Activated CD4-positive, alpha-beta T cell treated with anti-CD3 and anti-CD28 coated beads for 36 hours (primary cell): ENCODE data around the gene EIF2B1. TPM values are rescaled to one million over a fixed set of nuclear protein-coding genes. Genes with fewer than 3 reads are reported as not detected.
A peak's percentile ranks its signal among the peaks of the same experiment; 100 is the strongest.
"Not testable (repeated sequence)": the region's sequence is repeated elsewhere in the genome, so short reads cannot be mapped to it uniquely, and the experiment has no call there.

ENCODE experiments used
- ATAC-seq: fragments of 200-7000 bp; cut with Tn5 transposase; one replicate; pipeline ENCODE4 v1.10.0; 2021; ENCODE audit warnings: mild to moderate bottlenecking, moderate library complexity
- CTCF ChIA-PET: fragments of 350-600 bp; sonication (Branson Sonifier 250); formaldehyde crosslinking; loops from one replicate; lab custom pipeline; 2021; ENCODE audit warnings: antibody characterized with exemption; lab: Charles Lee
- POLR2A ChIA-PET: fragments of 350-600 bp; sonication (Branson Sonifier 250); formaldehyde crosslinking; loops from one replicate; lab custom pipeline; 2021; ENCODE audit warnings: antibody characterized with exemption, inconsistent platforms; lab: Charles Lee
- DNase-seq: peaks from one replicate; pipeline ENCODE4 v3.0.0-alpha.2; 2020
- H3K27ac Mint-ChIP-seq: one replicate; pipeline ENCODE4 v1.8.0; 2021; ENCODE audit warnings: mixed read lengths
- H3K27me3 Mint-ChIP-seq: one replicate; pipeline ENCODE4 v1.8.0; 2021; ENCODE audit warnings: mixed read lengths
- H3K36me3 Mint-ChIP-seq: one replicate; pipeline ENCODE4 v1.8.0; 2021; ENCODE audit warnings: low read depth, mixed read lengths
- H3K4me1 Mint-ChIP-seq: one replicate; pipeline ENCODE4 v1.8.0; 2021; ENCODE audit warnings: mixed read lengths
- H3K4me3 Mint-ChIP-seq: one replicate; pipeline ENCODE4 v1.8.0; 2021; ENCODE audit warnings: mild to moderate bottlenecking, moderate library complexity, mixed read lengths
- H3K9me3 Mint-ChIP-seq: one replicate; pipeline ENCODE4 v1.8.0; 2021; ENCODE audit warnings: low read depth, mixed read lengths
- intact Hi-C, 2 experiments: fragments of 100-400 bp; cut with DNase I in 1 of 2; cut with micrococcal nuclease in 1 of 2; formaldehyde crosslinking; loops; one replicate each; pipeline versions ENCODE4 v1.14.2 to v1.15.1; 2022 to 2024; cut with DNase I, micrococcal nuclease
- total RNA-seq, 2 experiments: library from RNA; stranded (reverse); gene quantifications; one replicate each; pipeline ENCODE4 v1.2.3, GENCODE V29; 2021

Gene EIF2B1
- total RNA-seq, 2 experiments from 2014 or later: 52.7 to 61.0 TPM

GRCh38 chr12:123617144-123617543 is 16.3 kb downstream of the EIF2B1 start:
- Mint-ChIP-seq H3K9me3 (no peaks in the 10 kb centered on the region), H3K4me1 (peaks cover 12% of the 10 kb centered on the region), H3K4me3 (no peak overlapping the region), H3K27me3 (no peaks in the 10 kb centered on the region), H3K27ac (no peak overlapping the region), H3K36me3 (peaks cover 73% of the 10 kb centered on the region)
- no peak for ATAC-seq
- intact Hi-C loops: no loop called here
- ChIA-PET POLR2A (interaction anchor here (0.7 kb wide), 1 partner anchor 376 kb away, joined by 5 read pairs; no protein-coding TSS in a partner anchor), CTCF (interaction anchor here (0.7 kb wide), 1 partner anchor 468 kb away, joined by 3 read pairs; no protein-coding TSS in a partner anchor)
- no peak for DNase-seq

DNA sequence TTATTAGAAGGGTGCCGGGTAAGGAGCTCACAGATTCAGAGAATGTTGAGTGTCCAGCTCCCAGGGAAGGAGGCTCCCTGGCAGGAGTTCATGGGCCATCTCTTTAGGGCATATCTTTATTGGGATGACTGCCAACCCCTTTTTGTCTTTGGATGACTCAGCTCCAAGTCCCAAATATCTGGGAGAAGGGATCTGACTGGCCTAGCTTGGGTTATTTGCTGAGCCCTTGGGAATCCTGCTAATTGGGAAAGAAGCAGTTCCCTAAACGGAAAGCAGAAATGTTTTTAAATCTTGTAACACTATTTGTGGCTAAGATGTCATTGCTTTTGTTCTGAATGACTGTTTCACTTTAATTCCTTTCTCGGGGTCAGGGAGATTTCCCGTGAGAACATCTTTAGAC is 19.0 kb downstream of the EIF2B1 start:
- POLR2A ChIA-PET: no interaction called here
- H3K4me3 Mint-ChIP-seq: no peak overlapping the region
- CTCF ChIA-PET: interaction anchor here (0.6 kb wide), 1 partner anchor 391 kb away, joined by 4 read pairs; no protein-coding TSS in a partner anchor

DNA sequence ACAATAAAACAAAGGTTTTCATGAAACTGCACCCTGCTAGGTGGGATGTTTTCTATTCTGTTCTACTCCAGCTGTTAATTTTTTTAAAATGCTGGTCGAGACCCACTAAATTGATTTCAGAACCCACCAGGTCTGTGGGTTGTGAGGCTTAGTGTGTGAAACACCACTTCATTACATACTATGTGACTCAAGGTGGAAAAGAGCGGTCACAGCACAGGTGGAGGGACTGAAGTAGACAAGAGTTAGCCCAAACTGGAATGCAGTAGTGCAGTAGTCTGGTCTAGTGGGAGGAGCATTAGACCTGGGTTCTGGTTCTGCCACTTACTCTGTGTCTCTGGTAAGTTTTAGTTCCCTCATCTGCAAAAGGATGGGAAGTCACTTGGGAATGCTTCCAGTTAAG is 19.4 kb downstream of the EIF2B1 start:
- Mint-ChIP-seq H3K9me3 (no peaks in the 10 kb centered on the region), H3K36me3 (peaks cover 72% of the 10 kb centered on the region), H3K4me1 (peaks cover 2% of the 10 kb centered on the region), H3K4me3 (no peak overlapping the region), H3K27ac (no peak overlapping the region), H3K27me3 (no peaks in the 10 kb centered on the region)
- CTCF ChIA-PET: interaction anchor here (0.6 kb wide), 1 partner anchor 391 kb away, joined by 4 read pairs; no protein-coding TSS in a partner anchor
- DNase-seq: peak; percentile 30
- intact Hi-C loops: no loop called here
- POLR2A ChIA-PET: no interaction called here
- peak; percentile 40 for ATAC-seq

More for the DNA sequence above, 19.0 kb downstream of the EIF2B1 start:
- H3K27me3 Mint-ChIP-seq: no peaks in the 10 kb centered on the region
- H3K4me1 Mint-ChIP-seq: peaks cover 2% of the 10 kb centered on the region
- DNase-seq (no peak), ATAC-seq (no peak)
- H3K36me3 Mint-ChIP-seq: peaks cover 71% of the 10 kb centered on the region
- H3K27ac Mint-ChIP-seq: no peak overlapping the region
- H3K9me3 Mint-ChIP-seq: no peaks in the 10 kb centered on the region
- intact Hi-C loops: no loop called here

GRCh38 chr12:123608182-123608581 is 25.3 kb downstream of the EIF2B1 start:
- POLR2A ChIA-PET: no interaction called here
- intact Hi-C loops: no loop called here
- Mint-ChIP-seq H3K27ac (no peak overlapping the region), H3K4me1 (peaks cover 23% of the 10 kb centered on the region), H3K4me3 (no peak overlapping the region), H3K27me3 (no peaks in the 10 kb centered on the region), H3K9me3 (no peaks in the 10 kb centered on the region), H3K36me3 (peaks cover 68% of the 10 kb centered on the region)
- CTCF ChIA-PET: no interaction called here
- DNase-seq (no peak), ATAC-seq (no peak)

- Mint-ChIP-seq H3K27me3 (no peaks in the 10 kb centered on the region), H3K27ac (no peak overlapping the region), H3K4me1 (peaks cover 27% of the 10 kb centered on the region), H3K9me3 (no peaks in the 10 kb centered on the region), H3K4me3 (no peak overlapping the region), H3K36me3 (peaks cover 70% of the 10 kb centered on the region)
- ChIA-PET POLR2A (no interaction called here), CTCF (no interaction called here)
- no peak for DNase-seq
- intact Hi-C loops: no loop called here
- ATAC-seq: no peak
These were observed 25.7 kb downstream of the EIF2B1 start for GRCh38 chr12:123607756-123608155.

DNA sequence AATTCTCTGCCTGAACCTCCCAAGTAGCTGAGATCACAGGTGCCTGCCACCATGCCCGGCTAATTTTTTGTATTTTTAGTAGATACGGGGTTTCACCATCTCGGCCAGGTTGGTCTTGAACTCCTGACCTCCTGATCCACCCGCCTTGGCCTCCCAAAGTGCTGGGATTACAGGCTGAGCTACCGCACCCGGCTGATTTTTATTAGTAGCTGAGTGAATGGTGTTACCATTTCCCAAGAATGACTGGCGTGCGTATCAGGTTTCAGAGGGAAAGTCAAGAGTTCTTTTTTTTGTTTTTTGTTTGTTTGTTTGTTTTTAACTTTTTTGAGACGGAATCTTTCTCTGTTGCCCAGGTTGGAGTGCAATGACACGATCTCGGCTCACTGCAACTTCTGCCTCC is 30.0 kb downstream of the EIF2B1 start:
- not testable (repeated sequence) for DNase-seq, H3K9me3 Mint-ChIP-seq, H3K27me3 Mint-ChIP-seq, ATAC-seq
- peak overlapping the region; percentile 85 for H3K4me3 Mint-ChIP-seq
- H3K4me1 Mint-ChIP-seq: peaks cover 41% of the 10 kb centered on the region
- peaks cover 50% of the 10 kb centered on the region for H3K36me3 Mint-ChIP-seq
- ChIA-PET POLR2A (interaction anchor here (0.7 kb wide), 1 partner anchor 162 kb away, joined by 3 read pairs; no protein-coding TSS in a partner anchor), CTCF (interaction anchor here (0.6 to 1.9 kb wide), 4 partner anchors 23 to 323 kb away, joined by 3 to 8 read pairs (median 4); no protein-coding TSS in a partner anchor)
- peak overlapping the region; percentile 35 for H3K27ac Mint-ChIP-seq
- intact Hi-C loops: loop anchor here (2.0 to 5.0 kb wide), 3 partner anchors 67 to 371 kb away; partner anchors contain the start of genes ATP6V0A2 (in 1 of the 2), MPHOSPH9 (in 1 of the 2), MTRFR (in 1 of the 2) and TCTN2 (in 1 of the 2)

DNA sequence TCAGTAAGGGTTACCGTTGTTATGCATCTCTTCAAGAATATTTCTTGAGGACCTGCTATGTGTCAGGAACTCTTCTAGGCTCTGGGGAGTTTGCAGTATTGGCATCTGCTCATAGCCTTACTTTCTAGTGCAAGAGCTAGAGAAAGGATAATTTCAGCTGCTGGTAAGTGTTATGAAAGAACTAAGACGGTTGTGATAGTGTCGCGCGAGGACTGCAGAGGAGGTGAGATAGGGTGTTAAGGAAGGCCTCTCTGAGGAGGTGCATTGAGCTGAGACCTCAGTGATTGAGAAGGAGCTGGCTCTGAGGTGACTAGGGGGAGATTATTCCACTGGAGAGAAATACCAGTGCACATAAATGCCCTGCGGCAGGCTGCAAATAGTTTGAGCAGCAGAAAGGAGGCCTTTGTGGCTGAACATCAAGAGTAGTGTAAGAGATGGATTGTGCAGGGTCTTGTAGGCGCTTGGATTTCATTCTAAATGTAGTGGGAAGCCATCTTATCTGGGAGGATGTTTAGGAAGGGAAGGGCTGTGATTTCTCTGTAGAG is 30.8 kb downstream of the EIF2B1 start:
- Mint-ChIP-seq H3K27ac (peak overlapping the region; percentile 85), H3K36me3 (peaks cover 45% of the 10 kb centered on the region), H3K27me3 (no peaks in the 10 kb centered on the region), H3K9me3 (no peaks in the 10 kb centered on the region), H3K4me3 (peak overlapping the region; percentile 85), H3K4me1 (peaks cover 41% of the 10 kb centered on the region)
- ChIA-PET POLR2A (interaction anchor here (0.7 to 1.7 kb wide), 3 partner anchors 20 to 370 kb away, joined by 3 to 4 read pairs (median 3); partner anchors contain the start of genes MPHOSPH9 and MTRFR), CTCF (interaction anchor here (0.6 to 1.6 kb wide), 6 partner anchors 14 to 250 kb away, joined by 3 to 6 read pairs (median 3); partner anchors contain the start of gene TMED2)
- peak; percentile 16 for ATAC-seq
- peak; percentile 40 for DNase-seq
- intact Hi-C loops: loop anchor here (1.0 to 5.0 kb wide), 10 partner anchors 18 to 370 kb away; partner anchors contain the start of genes ATP6V0A2 (in 2 of the 2), EIF2B1 (in 2 of the 2), GTF2H3 (in 2 of the 2) and TMED2 (in 2 of the 2)

DNA sequence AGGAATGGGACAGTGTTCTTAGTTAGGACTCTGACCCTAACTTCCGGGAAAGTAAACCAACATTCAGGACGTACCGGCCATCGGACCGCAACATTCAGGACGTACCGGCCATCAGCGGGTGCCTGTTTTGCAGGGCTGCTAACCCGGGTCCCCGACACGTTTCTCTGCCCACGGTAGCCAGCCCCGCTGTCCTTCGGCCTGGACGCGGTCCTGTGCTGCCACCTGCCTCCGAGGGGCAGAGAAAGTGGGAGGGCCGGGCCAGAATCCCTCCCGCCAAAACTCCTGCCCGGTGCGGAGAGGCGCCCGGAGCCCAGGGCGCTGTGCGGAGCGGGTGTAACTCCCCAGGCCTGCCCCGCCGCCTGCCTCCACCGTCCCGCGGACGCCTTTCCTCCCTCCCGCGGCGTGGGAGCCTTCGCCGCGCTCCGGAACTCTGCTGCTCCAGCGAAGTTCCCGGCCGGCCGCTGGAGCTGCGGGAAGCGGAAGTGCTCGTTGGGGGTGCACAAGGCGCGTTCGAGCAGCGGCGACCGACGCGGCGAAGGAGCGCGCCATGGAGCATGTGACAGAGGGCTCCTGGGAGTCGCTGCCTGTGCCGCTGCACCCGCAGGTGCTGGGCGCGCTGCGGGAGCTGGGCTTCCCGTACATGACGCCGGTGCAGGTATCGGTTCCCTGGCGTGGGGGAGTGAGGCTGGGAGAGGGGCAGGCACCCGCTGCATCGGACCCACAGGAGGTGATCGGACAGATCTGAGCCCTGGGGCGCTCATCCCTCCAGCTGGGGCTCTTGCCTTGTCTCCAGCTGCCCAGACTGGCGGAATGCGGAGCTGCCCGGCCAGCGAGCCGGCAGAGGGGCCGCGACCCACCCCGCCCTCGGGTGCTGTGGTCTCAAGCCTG is 31.6 kb downstream of the EIF2B1 start, which contains the start of gene DDX55:
Gene DDX55 (plus strand): TSS at position 498 of the 888 bp plus-strand sequence. CDS start 50 bp downstream, at position 548.
- Mint-ChIP-seq H3K4me3 (peak within 1 kb of the TSS; percentile 85), H3K9me3 (no peaks in the 10 kb centered on the region), H3K27me3 (no peaks in the 10 kb centered on the region), H3K36me3 (peaks cover 43% of the 10 kb centered on the region), H3K4me1 (peaks cover 36% of the 10 kb centered on the region), H3K27ac (peak within 1 kb of the TSS; percentile 92)
- POLR2A ChIA-PET: interaction anchor here (0.7 to 1.7 kb wide), 3 partner anchors 19 to 626 kb away, joined by 3 to 7 read pairs (median 4); partner anchors contain the start of genes MPHOSPH9, MTRFR and OGFOD2
- intact Hi-C loops: loop anchor here (1.0 to 5.0 kb wide), 11 partner anchors 18 to 628 kb away; partner anchors contain the start of genes ATP6V0A2 (in 2 of the 2), EIF2B1 (in 2 of the 2), GTF2H3 (in 2 of the 2) and TMED2 (in 2 of the 2)
- peak; percentile 93 for DNase-seq
- CTCF ChIA-PET: interaction anchor here (0.6 to 1.6 kb wide), 6 partner anchors 14 to 249 kb away, joined by 3 to 4 read pairs (median 3); partner anchors contain the start of genes SNRNP35 and TMED2
- peak; percentile 95 for ATAC-seq

DNA sequence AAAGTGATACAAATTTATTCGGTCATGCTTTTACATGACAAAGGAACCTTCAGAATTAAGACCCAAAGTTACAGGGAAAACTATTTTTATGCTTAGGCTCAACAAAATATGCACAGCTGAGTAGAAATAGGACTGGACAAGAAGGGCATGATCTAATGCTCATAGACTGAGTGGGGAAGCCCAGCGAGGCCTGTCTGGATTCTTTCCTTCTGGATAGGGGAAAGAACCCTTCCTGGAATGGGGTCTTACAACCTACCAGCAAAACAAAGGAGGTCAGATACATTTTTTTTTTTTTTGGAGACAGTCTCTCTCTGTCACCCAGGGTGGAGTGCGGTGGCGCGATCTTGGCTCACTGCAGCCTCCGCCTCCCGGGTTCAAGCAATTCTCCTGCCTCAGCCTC is 33.8 kb downstream of the EIF2B1 start:
- ATAC-seq: no peak
- DNase-seq: no peak
- Mint-ChIP-seq H3K4me3 (peak overlapping the region; percentile 24), H3K36me3 (peaks cover 43% of the 10 kb centered on the region), H3K9me3 (no peaks in the 10 kb centered on the region), H3K27me3 (no peaks in the 10 kb centered on the region), H3K27ac (no peak overlapping the region), H3K4me1 (peaks cover 29% of the 10 kb centered on the region)
- intact Hi-C loops: loop anchor here (5.0 kb wide), 2 partner anchors 113 to 367 kb away; partner anchors contain the start of genes ATP6V0A2 (in 1 of the 2), MPHOSPH9 (in 1 of the 2) and MTRFR (in 1 of the 2)
- CTCF ChIA-PET: interaction anchor here (1.0 kb wide), 1 partner anchor 10 kb away, joined by 3 read pairs; no protein-coding TSS in a partner anchor
- POLR2A ChIA-PET: interaction anchor here (0.6 kb wide), 1 partner anchor 112 kb away, joined by 5 read pairs; no protein-coding TSS in a partner anchor

- DNase-seq (no peak), ATAC-seq (no peak)
- Mint-ChIP-seq H3K27me3 (no peaks in the 10 kb centered on the region), H3K9me3 (no peaks in the 10 kb centered on the region), H3K4me3 (peak overlapping the region; percentile 10), H3K27ac (peak overlapping the region; percentile 4), H3K36me3 (peaks cover 41% of the 10 kb centered on the region), H3K4me1 (peaks cover 27% of the 10 kb centered on the region)
- ChIA-PET CTCF (no interaction called here), POLR2A (no interaction called here)
- intact Hi-C loops: no loop called here
These were observed 34.2 kb downstream of the EIF2B1 start for GRCh38 chr12:123599310-123599709.
